HTR-8/SVneo (cell line): ENCODE measurements around the gene LANCL3.
"Not testable (repeated sequence)": the region's sequence is repeated elsewhere in the genome, so short reads cannot be mapped to it uniquely, and the experiment has no call there.

Experiments used
- DNase-seq: peaks from one replicate; pipeline ENCODE4 v3.0.0; 2011; ENCODE audit warnings: low spot score, mixed read lengths; ENCODE audit not compliant: insufficient read length
- FAIRE-seq: peaks from 2 replicates; lab custom pipeline; 2011; peaks lifted over from hg19 to GRCh38; lab: Jason Lieb, UNC

Gene LANCL3

GRCh38 chrX:37571426-37572107 is at the start of gene LANCL3:
Gene LANCL3, plus strand, starts transcription at chrX:37571661. Its CDS starts 210 bp downstream, at chrX:37571871.
- FAIRE-seq, DNase-seq: not testable (repeated sequence)

GRCh38 chrX:37523673-37524072 is 47.8 kb upstream of the LANCL3 start:
- not testable (repeated sequence) for DNase-seq, FAIRE-seq

- FAIRE-seq (no peak), DNase-seq (no peak)
Measured at GRCh38 chrX:37541991-37542390, 29.5 kb upstream of the LANCL3 start.

GRCh38 chrX:37542791-37543190 is 28.7 kb upstream of the LANCL3 start:
- FAIRE-seq (no peak), DNase-seq (no peak)

- no peak for FAIRE-seq
Measured at GRCh38 chrX:37543324-37543723, 28.1 kb upstream of the LANCL3 start.

GRCh38 chrX:37544531-37544930 is 26.9 kb upstream of the LANCL3 start:
- FAIRE-seq, DNase-seq: not testable (repeated sequence)

More at GRCh38 chrX:37543324-37543723, 28.1 kb upstream of the LANCL3 start:
- DNase-seq: no peak

- DNase-seq (no peak), FAIRE-seq (no peak)
Measured at GRCh38 chrX:37545066-37545465, 26.4 kb upstream of the LANCL3 start.

GRCh38 chrX:37549619-37550018 is 21.8 kb upstream of the LANCL3 start:
- DNase-seq, FAIRE-seq: not testable (repeated sequence)

GRCh38 chrX:37553476-37553875 is 18.0 kb upstream of the LANCL3 start:
- FAIRE-seq: no peak
- no peak for DNase-seq

- DNase-seq, FAIRE-seq: not testable (repeated sequence)
Measured at GRCh38 chrX:37565254-37565653, 6.2 kb upstream of the LANCL3 start.

- DNase-seq, FAIRE-seq: not testable (repeated sequence)
Measured at GRCh38 chrX:37570349-37570748, 1.1 kb upstream of the LANCL3 start.

GRCh38 chrX:37572108-37572587 is 687 bp downstream of the LANCL3 start:
- FAIRE-seq, DNase-seq: not testable (repeated sequence)

GRCh38 chrX:37573121-37573520 is 1.7 kb downstream of the LANCL3 start:
- DNase-seq, FAIRE-seq: not testable (repeated sequence)

GRCh38 chrX:37578045-37578444 is 6.6 kb downstream of the LANCL3 start:
- FAIRE-seq: no peak

GRCh38 chrX:37580080-37580479 is 8.6 kb downstream of the LANCL3 start:
- DNase-seq: no peak
- no peak for FAIRE-seq

More at GRCh38 chrX:37578045-37578444, 6.6 kb downstream of the LANCL3 start:
- DNase-seq: no peak

GRCh38 chrX:37587337-37587736 is 15.9 kb downstream of the LANCL3 start:
- FAIRE-seq: not testable (repeated sequence)

GRCh38 chrX:37590047-37590446 is 18.6 kb downstream of the LANCL3 start:
- DNase-seq: no peak
- no peak for FAIRE-seq

More at GRCh38 chrX:37587337-37587736, 15.9 kb downstream of the LANCL3 start:
- DNase-seq: not testable (repeated sequence)

- DNase-seq: no peak
- FAIRE-seq: no peak
Measured at GRCh38 chrX:37594755-37595382, 23.4 kb downstream of the LANCL3 start.

GRCh38 chrX:37599729-37600128 is 28.3 kb downstream of the LANCL3 start:
- FAIRE-seq (no peak), DNase-seq (no peak)

- no peak for FAIRE-seq
- DNase-seq: no peak
Measured at GRCh38 chrX:37603938-37604409, 32.5 kb downstream of the LANCL3 start.

- no peak for DNase-seq
- FAIRE-seq: no peak
Measured at GRCh38 chrX:37607243-37607642, 35.8 kb downstream of the LANCL3 start.
